Measurements from ENCODE around the gene CLEC2D. TPM values are rescaled to one million over a fixed set of nuclear protein-coding genes. Genes with fewer than 3 reads are reported as not detected.
"Not testable (repeated sequence)": the region's sequence is repeated elsewhere in the genome, so short reads cannot be mapped to it uniquely, and the experiment has no call there.

The CLEC2D gene
- total RNA-seq, 2 experiments from 2014 or later: 280 to 301 TPM

DNA sequence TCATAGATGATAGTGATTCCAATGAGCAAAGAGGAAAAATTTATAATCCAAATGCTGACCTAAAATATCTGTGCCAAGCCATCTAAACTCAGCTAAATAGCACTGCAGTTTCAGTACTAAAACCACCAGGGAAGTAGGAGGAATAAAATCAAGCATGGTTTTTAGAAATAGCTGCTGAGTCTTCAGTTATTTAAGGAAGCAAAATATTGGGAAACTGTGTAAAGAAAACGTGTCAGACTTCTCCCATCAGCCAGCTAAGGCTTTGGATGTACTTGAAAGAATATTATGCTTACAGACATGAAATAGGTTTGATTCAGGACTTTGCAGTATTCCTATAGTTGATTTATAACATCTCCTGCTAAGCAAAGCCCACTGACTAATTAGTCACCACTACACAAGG lies 24.7 kb downstream of the CLEC2D start:
- Mint-ChIP-seq H3K27me3 (no peaks in the 10 kb centered on the region), H3K27ac (no peak overlapping the region), H3K4me3 (no peak overlapping the region), H3K4me1 (peaks cover 48% of the 10 kb centered on the region), H3K9me3 (peaks cover 19% of the 10 kb centered on the region), H3K36me3 (peaks cover 82% of the 10 kb centered on the region)
- POLR2A ChIA-PET: no interaction called here
- DNase-seq (no peak), ATAC-seq (ENCODE audit: low read depth) (no peak)

DNA sequence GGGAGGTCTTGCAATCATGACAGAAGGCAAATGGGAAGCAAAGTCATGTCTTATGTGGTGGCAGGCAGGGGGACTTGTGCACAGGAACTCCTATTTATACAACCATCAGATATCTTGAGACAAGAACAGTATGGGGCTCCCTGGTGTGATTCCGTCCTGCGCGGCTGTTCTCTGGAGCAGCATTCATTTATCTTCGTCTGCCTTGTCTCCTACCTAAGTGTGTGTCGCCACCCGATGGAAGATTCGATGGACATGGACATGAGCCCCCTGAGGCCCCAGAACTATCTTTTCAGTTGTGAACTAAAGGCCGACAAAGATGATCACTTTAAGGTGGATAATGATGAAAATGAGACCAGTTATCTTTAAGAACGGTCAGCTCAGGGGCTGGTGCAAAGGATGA lies 25.6 kb downstream of the CLEC2D start:
- H3K4me3 Mint-ChIP-seq; H3K27me3 Mint-ChIP-seq; DNase-seq; POLR2A ChIA-PET; H3K27ac Mint-ChIP-seq; ATAC-seq (ENCODE audit: low read depth): not testable (repeated sequence)
- H3K4me1 Mint-ChIP-seq: peaks cover 48% of the 10 kb centered on the region
- H3K9me3 Mint-ChIP-seq: peaks cover 13% of the 10 kb centered on the region
- peaks cover 73% of the 10 kb centered on the region for H3K36me3 Mint-ChIP-seq

DNA sequence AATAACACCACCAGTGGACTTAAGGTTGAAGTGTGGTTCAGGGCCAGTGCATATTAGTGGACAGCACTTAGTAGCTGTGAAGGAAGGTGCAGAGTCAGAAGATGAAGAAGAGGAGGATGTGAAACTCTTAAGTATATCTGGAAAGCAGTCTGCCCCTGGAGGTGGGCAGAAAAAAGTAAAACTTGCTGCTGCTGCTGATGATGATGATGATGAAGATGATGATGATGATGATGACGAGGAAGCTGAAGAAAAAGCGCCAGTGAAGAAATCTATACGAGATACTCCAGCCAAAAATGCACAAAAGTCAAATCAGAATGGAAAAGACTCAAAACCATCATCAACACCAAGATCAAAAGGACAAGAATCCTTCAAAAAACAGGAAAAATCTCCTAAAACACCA lies 26.1 kb downstream of the CLEC2D start:
- Mint-ChIP-seq H3K4me1 (peaks cover 51% of the 10 kb centered on the region), H3K9me3 (peaks cover 13% of the 10 kb centered on the region), H3K36me3 (peaks cover 70% of the 10 kb centered on the region)
- H3K27me3 Mint-ChIP-seq; POLR2A ChIA-PET; ATAC-seq (ENCODE audit: low read depth); DNase-seq; H3K27ac Mint-ChIP-seq; H3K4me3 Mint-ChIP-seq: not testable (repeated sequence)

DNA sequence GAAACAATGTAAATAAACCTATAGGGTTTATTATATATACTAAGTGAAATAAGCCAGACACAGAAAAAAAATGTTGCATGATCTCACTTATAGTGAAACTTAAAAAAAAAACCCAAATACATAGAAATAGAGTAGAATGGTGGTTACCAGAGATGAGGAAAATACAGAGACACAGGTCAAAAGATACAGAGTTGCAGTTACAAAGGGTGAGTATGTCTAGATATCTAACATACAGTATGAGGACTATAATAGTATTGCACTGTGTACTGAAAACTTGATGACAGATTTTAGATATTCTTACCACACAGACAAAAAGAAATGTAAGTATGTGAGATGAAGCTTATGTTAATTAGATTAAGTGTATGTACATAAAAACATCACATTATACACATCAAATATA lies 28.1 kb downstream of the CLEC2D start:
- no peak for ATAC-seq (ENCODE audit: low read depth)
- Mint-ChIP-seq H3K27ac (no peak overlapping the region), H3K36me3 (peaks cover 56% of the 10 kb centered on the region), H3K9me3 (peaks cover 12% of the 10 kb centered on the region), H3K4me1 (peaks cover 64% of the 10 kb centered on the region), H3K4me3 (no peak overlapping the region), H3K27me3 (no peaks in the 10 kb centered on the region)
- POLR2A ChIA-PET: no interaction called here
- DNase-seq: no peak

DNA sequence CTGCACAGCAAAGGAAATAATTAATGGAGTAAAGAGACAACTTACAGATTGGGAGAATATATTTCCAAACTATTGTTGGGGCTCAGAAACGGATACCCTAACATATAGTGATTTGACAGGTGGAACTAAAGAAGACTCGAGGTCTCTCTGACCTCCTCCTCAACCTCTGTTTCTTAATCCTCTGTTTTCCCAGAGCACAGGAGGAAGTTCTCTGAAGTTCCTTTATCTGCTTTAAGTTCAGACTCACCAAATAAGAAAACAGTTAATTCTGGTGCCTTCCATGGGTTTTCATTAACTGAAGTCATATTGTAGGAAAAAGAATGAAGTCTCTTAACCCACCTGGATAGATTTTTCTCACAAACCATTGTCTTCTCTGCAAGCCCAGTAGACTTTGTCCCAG lies 29.2 kb downstream of the CLEC2D start:
- H3K9me3 Mint-ChIP-seq: peaks cover 9% of the 10 kb centered on the region
- no peak for ATAC-seq (ENCODE audit: low read depth)
- H3K27ac Mint-ChIP-seq: peak overlapping the region; percentile 4
- H3K36me3 Mint-ChIP-seq: peaks cover 48% of the 10 kb centered on the region
- DNase-seq: no peak
- POLR2A ChIA-PET: interaction anchor here (1.1 to 3.7 kb wide), 3 partner anchors 9 to 51 kb away, joined by 4 to 20 read pairs (median 7); no protein-coding TSS in a partner anchor
- H3K27me3 Mint-ChIP-seq: no peaks in the 10 kb centered on the region
- no peak overlapping the region for H3K4me3 Mint-ChIP-seq
- peaks cover 63% of the 10 kb centered on the region for H3K4me1 Mint-ChIP-seq

DNA sequence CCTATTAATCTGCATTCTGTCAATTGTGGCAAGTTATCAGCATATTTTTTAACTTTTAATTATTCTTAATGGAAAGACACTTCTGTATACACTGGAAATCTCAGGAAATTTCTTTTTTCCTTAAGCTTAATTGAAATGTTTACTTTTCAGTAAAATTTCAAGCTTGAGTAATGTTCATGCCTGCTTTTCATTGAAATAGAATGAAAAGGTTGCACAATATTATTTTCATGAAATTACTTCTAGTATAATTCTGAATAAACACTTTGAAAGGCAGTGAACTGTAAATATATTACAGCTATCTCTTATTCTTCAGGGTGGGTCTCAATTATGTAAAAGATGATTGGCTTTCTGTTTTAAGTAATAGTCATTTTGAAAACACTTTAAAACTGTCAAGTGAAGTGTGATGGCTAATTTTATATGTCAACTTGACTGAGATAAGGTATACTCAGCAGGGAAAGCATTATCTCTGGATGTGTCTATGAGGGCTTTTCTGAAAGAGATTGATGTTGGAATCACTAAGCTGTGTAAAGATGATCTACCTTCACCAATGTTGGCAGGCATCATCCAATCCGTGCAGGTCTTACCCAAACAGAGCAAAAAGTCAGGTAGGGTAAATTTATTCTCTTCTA lies 29.9 kb downstream of the CLEC2D start:
- Mint-ChIP-seq H3K27ac (no peak overlapping the region), H3K27me3 (no peaks in the 10 kb centered on the region), H3K9me3 (peaks cover 11% of the 10 kb centered on the region), H3K36me3 (peaks cover 47% of the 10 kb centered on the region), H3K4me1 (peaks cover 63% of the 10 kb centered on the region), H3K4me3 (no peak overlapping the region)
- POLR2A ChIA-PET: interaction anchor here (0.8 to 3.7 kb wide), 6 partner anchors 8 to 51 kb away, joined by 3 to 20 read pairs (median 4); no protein-coding TSS in a partner anchor
- no peak for ATAC-seq (ENCODE audit: low read depth)
- no peak for DNase-seq

DNA sequence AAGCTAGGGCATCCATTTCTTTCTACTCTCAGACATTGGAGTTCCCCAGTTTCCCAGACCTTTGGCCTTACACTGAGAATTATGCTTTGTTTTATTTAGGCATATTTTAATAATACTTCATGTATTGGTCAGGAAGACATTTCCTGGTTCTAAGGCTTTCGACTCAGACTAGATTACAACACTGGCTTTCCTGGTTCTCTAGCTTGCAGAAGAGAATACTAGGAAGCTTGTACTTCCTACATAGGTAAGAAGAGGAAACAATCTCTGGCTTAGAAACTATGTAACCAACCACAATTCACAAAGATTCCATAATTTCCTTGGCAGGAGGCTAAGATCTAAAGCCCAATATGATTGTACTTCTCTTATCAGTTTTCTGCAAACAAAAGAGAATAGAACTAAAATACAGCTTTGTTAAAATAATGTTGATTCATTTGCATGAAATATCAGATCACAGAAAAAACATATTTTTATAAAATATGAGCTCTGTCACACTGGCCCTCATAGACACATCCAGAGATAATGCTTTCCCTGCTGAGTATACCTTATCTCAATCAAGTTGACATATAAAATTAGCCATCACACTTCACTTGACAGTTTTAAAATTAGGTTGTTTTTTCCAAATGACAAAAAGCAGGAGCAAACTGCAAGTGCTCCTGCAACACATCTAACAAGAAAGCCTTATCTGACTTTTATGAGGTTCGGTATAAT lies 30.5 kb downstream of the CLEC2D start:
- Mint-ChIP-seq H3K4me3 (no peak overlapping the region), H3K27ac (no peak overlapping the region), H3K9me3 (peaks cover 13% of the 10 kb centered on the region), H3K27me3 (no peaks in the 10 kb centered on the region), H3K4me1 (peaks cover 62% of the 10 kb centered on the region), H3K36me3 (peaks cover 46% of the 10 kb centered on the region)
- POLR2A ChIA-PET: interaction anchor here (0.8 to 3.7 kb wide), 7 partner anchors 8 to 52 kb away, joined by 3 to 20 read pairs (median 3); no protein-coding TSS in a partner anchor
- ATAC-seq (ENCODE audit: low read depth) (no peak), DNase-seq (no peak)

DNA sequence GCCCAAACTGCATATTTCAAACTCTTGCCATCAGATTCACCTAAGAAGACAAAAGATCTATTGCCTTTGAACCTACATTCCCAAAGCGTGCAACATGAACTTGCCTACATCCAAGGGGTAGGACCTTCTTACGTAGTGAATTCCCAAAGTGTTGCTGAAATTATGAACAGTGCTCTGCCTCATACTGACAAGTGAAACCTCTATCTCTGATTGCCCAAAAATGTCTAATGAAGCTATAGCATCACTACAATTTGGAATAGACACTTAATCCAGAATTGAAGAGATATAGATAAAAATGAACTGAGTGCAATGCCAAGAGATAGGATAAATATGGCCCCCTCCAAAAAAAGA lies 31.1 kb downstream of the CLEC2D start:
- peaks cover 17% of the 10 kb centered on the region for H3K9me3 Mint-ChIP-seq
- H3K36me3 Mint-ChIP-seq: peaks cover 46% of the 10 kb centered on the region
- H3K27ac Mint-ChIP-seq: peak overlapping the region; percentile 93
- DNase-seq: no peak
- peak overlapping the region; percentile 77 for H3K4me3 Mint-ChIP-seq
- POLR2A ChIA-PET: interaction anchor here (1.0 to 3.7 kb wide), 4 partner anchors 8 to 53 kb away, joined by 3 to 20 read pairs (median 5); no protein-coding TSS in a partner anchor
- H3K27me3 Mint-ChIP-seq: no peaks in the 10 kb centered on the region
- H3K4me1 Mint-ChIP-seq: peaks cover 65% of the 10 kb centered on the region
- no peak for ATAC-seq (ENCODE audit: low read depth)

DNA sequence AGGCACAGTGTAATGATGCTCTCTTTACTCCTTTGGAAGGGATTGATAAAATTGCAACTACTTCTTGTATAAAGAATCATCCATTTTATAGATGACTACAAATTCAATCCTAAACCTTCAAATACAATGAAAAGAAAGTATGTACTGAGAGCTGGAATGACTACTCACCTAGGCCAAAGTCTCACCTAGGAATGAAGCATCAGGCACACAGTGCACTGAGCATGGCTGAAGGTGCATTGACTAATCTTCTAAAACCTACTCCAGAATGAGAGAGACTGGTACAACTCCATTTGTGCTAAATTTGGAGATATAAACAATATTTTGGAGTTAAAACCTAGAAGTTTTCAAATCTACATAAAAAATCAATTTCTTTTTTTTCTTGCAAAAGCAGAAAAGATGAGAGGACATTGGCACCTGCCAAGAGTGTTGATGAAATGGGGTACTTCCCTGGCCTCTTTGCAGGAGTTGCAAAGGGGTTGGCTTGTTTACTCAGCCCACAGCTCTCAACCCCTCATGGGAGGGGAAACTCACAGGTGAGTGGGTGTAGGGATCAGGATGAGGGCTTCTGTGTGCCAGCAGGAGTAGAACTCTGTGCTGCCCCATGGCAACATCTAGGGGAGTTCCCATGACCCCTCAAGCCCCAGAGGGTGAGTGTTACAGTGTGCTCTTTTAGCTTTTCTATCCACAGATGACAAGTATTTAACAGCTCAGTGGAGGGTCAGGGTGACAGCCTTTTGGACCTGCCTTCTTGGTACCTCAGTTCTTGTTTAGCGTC lies 32.1 kb downstream of the CLEC2D start:
- Mint-ChIP-seq H3K4me1 (peaks cover 68% of the 10 kb centered on the region), H3K27me3 (no peaks in the 10 kb centered on the region), H3K9me3 (peaks cover 16% of the 10 kb centered on the region), H3K27ac (peak overlapping the region; percentile 93), H3K4me3 (peak overlapping the region; percentile 77), H3K36me3 (peaks cover 44% of the 10 kb centered on the region)
- ATAC-seq (ENCODE audit: low read depth): peak; percentile 55
- peak; percentile 51 for DNase-seq
- POLR2A ChIA-PET: interaction anchor here (0.9 to 3.7 kb wide), 9 partner anchors 20 to 86 kb away, joined by 3 to 20 read pairs (median 3); no protein-coding TSS in a partner anchor

DNA sequence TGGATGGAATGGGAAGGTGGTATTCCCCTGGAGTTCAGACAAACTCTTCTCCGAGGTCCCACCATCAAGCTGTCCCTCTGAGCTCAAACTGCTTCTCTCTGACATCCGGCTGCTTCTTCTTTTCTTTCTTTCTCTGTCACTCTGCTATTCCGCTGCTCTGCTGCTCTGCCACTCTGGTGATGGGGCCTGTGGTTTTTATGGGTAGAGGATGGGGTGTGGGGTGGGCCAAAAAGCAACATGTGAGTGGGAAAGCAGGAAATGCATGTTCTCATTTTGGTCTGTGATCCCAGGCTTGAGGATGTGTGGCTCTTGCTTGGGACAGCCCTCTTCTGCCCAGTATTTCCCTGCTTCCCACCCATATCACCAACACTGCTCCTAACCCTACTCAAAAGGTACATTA lies 32.7 kb downstream of the CLEC2D start:
- H3K27me3 Mint-ChIP-seq: no peaks in the 10 kb centered on the region
- peaks cover 14% of the 10 kb centered on the region for H3K9me3 Mint-ChIP-seq
- peaks cover 43% of the 10 kb centered on the region for H3K36me3 Mint-ChIP-seq
- peak overlapping the region; percentile 77 for H3K4me3 Mint-ChIP-seq
- peak overlapping the region; percentile 93 for H3K27ac Mint-ChIP-seq
- DNase-seq (peak; percentile 69), ATAC-seq (ENCODE audit: low read depth) (peak; percentile 75)
- peaks cover 69% of the 10 kb centered on the region for H3K4me1 Mint-ChIP-seq
- POLR2A ChIA-PET: interaction anchor here (0.9 to 3.7 kb wide), 8 partner anchors 20 to 87 kb away, joined by 3 to 20 read pairs (median 3); no protein-coding TSS in a partner anchor

DNA sequence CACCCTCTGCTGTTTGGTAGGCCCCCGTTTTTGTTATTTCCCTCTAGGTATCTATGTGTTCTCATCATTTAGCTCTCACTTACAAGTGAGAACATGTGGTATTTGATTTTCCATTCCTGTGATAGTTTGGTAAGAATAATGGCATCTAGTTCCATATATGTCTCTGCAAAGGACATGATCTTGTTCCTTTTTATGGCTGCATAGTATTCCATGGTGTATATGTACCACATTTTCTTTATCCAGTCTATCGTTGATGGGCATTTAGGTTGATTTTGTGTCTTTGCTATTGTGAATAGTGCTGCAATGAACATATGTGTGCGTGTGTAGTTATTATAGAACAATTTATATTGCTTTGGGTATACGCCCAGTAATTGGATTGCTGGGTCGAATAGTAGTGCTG lies 35.0 kb downstream of the CLEC2D start:
- POLR2A ChIA-PET: interaction anchor here (1.5 kb wide), 1 partner anchor 31 kb away, joined by 4 read pairs; no protein-coding TSS in a partner anchor
- peaks cover 34% of the 10 kb centered on the region for H3K36me3 Mint-ChIP-seq
- peaks cover 70% of the 10 kb centered on the region for H3K4me1 Mint-ChIP-seq
- DNase-seq; H3K27me3 Mint-ChIP-seq; H3K4me3 Mint-ChIP-seq; ATAC-seq (ENCODE audit: low read depth); H3K27ac Mint-ChIP-seq: not testable (repeated sequence)
- H3K9me3 Mint-ChIP-seq: peaks cover 13% of the 10 kb centered on the region

DNA sequence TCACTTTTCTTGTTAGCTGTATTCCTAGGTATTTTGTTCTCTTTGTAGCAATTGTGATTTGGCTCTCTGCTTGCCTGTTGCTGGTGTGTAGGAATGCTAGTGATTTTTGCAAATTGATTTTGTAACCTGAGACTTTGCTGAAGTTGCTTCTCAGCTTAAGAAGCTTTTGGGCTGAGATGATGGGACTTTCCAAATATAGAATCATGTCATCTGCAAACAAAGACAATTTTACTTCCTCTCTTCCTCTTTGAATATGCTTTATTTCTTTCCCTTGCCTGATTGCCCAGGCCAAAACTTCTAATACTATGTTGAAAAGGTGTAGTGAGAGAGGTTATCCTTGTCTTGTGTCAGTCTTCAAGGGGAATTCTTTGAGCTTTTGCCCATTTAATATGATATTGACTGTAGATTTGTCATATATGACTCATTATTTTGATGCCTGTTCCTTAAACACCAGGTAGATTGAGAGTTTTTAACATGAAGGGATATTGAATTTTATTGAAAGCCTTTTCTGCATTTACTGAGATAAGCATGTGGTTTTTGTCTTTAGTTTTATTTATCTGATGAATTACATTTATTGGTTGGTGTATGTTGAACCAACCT lies 36.7 kb downstream of the CLEC2D start:
- DNase-seq (no peak), ATAC-seq (ENCODE audit: low read depth) (no peak)
- H3K36me3 Mint-ChIP-seq: peaks cover 30% of the 10 kb centered on the region
- POLR2A ChIA-PET: interaction anchor here (0.6 to 3.2 kb wide), 7 partner anchors 32 to 429 kb away, joined by 3 to 30 read pairs (median 3); no protein-coding TSS in a partner anchor
- no peaks in the 10 kb centered on the region for H3K27me3 Mint-ChIP-seq
- peak overlapping the region; percentile 42 for H3K27ac Mint-ChIP-seq
- peaks cover 13% of the 10 kb centered on the region for H3K9me3 Mint-ChIP-seq
- peaks cover 56% of the 10 kb centered on the region for H3K4me1 Mint-ChIP-seq
- peak overlapping the region; percentile 19 for H3K4me3 Mint-ChIP-seq

Measured in activated naive CD8-positive, alpha-beta T cell treated with anti-CD3 and anti-CD28 coated beads, Interleukin-2, amount 10 ng/mL, durations not matched to agents 7 days and 5 days (primary cell).